Duodenal mucosa (tissue), 2 donors: ENCODE data around the gene ZFP28.

ENCODE experiments used
- H3K27ac ChIP-seq: one replicate; pipeline ENCODE4 v1.7.0; 2013; ENCODE audit warnings: low read depth, low read length
- H3K27me3 ChIP-seq, 2 donors: one replicate each; pipeline ENCODE4 v1.7.0; 2013; ENCODE audit warnings: low read length in 2 of 2, control low read depth in 1 of 2; ENCODE audit not compliant: insufficient read depth in 2 of 2, control insufficient read depth in 1 of 2
- H3K36me3 ChIP-seq, 2 donors: one replicate each; pipeline ENCODE4 v1.7.0; 2013; ENCODE audit warnings: low read length in 2 of 2, control low read depth in 1 of 2; ENCODE audit not compliant: insufficient read depth in 2 of 2, control insufficient read depth in 1 of 2
- H3K4me1 ChIP-seq, 2 donors: one replicate each; pipeline ENCODE4 v1.7.0; 2013; ENCODE audit warnings: low read length in 2 of 2, control low read depth in 1 of 2; ENCODE audit not compliant: insufficient read depth in 2 of 2, control insufficient read depth in 1 of 2
- H3K4me3 ChIP-seq, 2 donors: one replicate each; pipeline ENCODE4 v1.7.0; 2013; ENCODE audit warnings: low read length in 2 of 2, low read depth in 1 of 2
- H3K9ac ChIP-seq, 2 donors: one replicate each; pipeline ENCODE4 v1.7.0; 2013; ENCODE audit warnings: low read length in 2 of 2, low read depth in 1 of 2
- H3K9me3 ChIP-seq, 2 donors: one replicate each; pipeline ENCODE4 v1.7.0; 2013; ENCODE audit warnings: low read length in 2 of 2, control low read depth in 1 of 2; ENCODE audit not compliant: control insufficient read depth in 1 of 2

Gene ZFP28

DNA sequence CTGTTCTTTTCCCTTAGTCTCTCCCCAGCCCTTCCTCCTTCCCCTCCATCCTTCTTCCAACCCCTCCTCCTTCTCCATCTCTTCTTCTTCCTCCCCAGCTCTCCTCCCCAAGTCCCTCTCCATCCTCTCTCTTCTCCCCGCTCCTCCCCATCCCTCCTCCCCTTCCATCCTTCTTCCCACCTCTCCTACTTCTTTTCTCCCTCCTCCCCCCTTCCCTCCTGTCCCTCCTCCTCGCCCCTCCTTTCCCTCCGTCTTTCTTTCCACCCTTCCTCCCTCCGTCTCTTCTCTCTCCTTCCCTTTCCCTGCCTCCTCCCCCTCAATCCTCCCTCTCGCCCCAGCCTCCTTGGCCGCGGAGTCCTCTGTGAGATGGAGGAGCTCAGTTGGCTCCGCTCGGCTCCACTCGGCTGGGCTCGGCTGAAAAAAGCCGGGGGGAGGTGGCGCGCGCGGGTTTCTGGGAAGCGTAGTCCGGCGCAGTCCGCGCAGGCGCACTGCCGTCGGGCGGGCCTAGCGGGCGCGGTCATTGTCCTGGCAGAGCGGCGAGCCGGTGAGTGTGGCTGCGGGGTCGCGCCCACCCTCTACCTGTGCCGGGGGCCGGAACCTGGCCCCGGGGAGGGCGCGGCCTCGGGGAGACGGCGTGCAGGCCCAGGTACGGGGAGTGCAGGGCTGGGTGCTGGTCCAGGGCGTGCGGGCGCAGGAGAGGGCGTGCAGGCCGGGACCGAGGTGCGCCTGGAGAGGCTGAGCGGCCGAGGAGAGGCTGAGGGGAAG, 56.2 kb downstream of the ZFP28 start, which contains the start of gene ZNF71:
Gene ZNF71 (plus strand): TSS at position 520 of the 765 bp plus-strand sequence. CDS start 6,257 bp downstream, outside the sequence.
- Histone ChIP-seq H3K9ac (peak within 1 kb of the TSS; percentile 71 to 80), H3K27ac (no peak within 1 kb of the TSS), H3K9me3 (peaks cover 13 to 21% of the 10 kb centered on the region in 2 donors), H3K4me3 (peak within 1 kb of the TSS; percentile 86 to 90), H3K4me1 (peaks cover 0 to 9% of the 10 kb centered on the region in 2 donors), H3K27me3 (no peaks in the 10 kb centered on the region), H3K36me3 (peaks cover 0 to 2% of the 10 kb centered on the region in 2 donors)

GRCh38 chr19:56595548-56595899, 56.8 kb downstream of the ZFP28 start:
- Histone ChIP-seq H3K27me3 (no peaks in the 10 kb centered on the region), H3K9me3 (peaks cover 13 to 21% of the 10 kb centered on the region in 2 donors), H3K9ac (peak overlapping the region; percentile 71 to 80), H3K27ac (no peak overlapping the region), H3K36me3 (peaks cover 0 to 2% of the 10 kb centered on the region in 2 donors), H3K4me3 (peak overlapping the region; percentile 86 to 90), H3K4me1 (peaks cover 0 to 9% of the 10 kb centered on the region in 2 donors)

DNA sequence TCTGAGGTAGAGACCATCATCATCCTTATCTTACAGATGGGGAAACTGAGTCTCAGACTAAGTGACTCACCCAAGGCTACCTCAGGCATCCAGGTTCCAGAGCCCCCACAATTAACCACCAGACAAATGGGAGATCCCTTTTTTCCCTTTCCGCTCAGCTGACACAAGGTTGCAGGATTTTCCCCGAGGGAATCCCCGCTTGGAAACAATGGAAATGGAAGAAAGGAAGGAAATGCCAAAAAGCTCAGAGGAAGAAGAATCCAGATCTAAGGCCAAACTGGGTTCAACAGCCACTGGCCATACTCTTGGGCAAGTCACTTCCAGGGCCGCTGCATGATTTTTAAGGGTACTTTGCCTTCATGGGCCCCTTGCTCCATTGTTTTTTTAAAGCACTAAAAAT, 57.9 kb downstream of the ZFP28 start:
- Histone ChIP-seq H3K27ac (no peak overlapping the region), H3K4me3 (peak overlapping the region in 1 of 2 donors; percentile 86), H3K27me3 (no peaks in the 10 kb centered on the region), H3K9me3 (peaks cover 25 to 31% of the 10 kb centered on the region in 2 donors), H3K9ac (no peak overlapping the region), H3K36me3 (peaks cover 11% of the 10 kb centered on the region in 2 donors), H3K4me1 (peaks cover 0 to 9% of the 10 kb centered on the region in 2 donors)

DNA sequence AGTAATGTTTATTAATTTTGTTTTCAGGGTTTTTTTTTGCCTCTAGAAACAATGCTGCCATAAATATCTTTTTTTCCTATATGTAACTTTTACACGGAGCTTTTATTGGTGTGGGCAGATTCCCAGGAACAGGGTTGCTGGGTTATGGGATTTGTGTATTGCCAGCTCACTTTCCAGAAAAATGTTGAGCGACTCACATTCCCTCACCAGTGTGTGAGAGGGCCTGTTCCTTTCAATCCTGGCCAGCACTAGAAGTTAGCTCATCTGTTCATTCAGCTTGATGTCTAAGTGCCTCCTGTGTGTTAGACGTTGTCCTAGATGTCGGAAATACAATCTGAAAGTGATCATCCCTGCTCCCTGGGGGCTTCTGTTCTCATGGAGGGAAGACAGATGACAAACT, 58.9 kb downstream of the ZFP28 start:
- no peak overlapping the region for H3K9ac ChIP-seq
- peaks cover 0 to 9% of the 10 kb centered on the region in 2 donors for H3K4me1 ChIP-seq
- H3K9me3 ChIP-seq, result peaks cover 30 to 31% of the 10 kb centered on the region in 2 donors
- H3K36me3 ChIP-seq, result peaks cover 14 to 17% of the 10 kb centered on the region in 2 donors
- H3K27me3 ChIP-seq, result no peaks in the 10 kb centered on the region
- no peak overlapping the region for H3K4me3 ChIP-seq
- no peak overlapping the region for H3K27ac ChIP-seq

DNA sequence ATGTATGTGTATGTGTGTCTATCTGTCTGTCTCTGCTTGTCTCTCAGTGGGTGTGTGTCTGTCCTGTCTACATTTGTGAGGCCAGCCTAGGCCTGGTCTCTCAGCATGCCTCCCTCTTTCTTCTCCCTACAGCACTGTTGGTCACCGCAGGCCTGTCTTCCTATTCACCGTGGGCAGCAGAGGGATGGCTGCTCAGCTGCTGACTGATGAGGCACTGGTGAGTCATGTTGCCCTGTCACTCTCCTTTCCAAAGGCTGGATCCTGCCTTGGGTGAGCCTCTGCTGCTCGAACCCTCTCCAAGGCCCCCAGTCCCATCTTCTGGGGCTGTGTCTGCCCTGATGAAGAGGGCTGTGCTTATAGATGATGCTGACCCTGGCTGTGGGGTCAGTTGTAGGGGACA, 62.6 kb downstream of the ZFP28 start:
- H3K4me3 ChIP-seq, result peak overlapping the region; percentile 6 to 37
- no peak overlapping the region for H3K9ac ChIP-seq
- H3K9me3 ChIP-seq, result peaks cover 58 to 59% of the 10 kb centered on the region in 2 donors
- H3K36me3 ChIP-seq, result peaks cover 14 to 23% of the 10 kb centered on the region in 2 donors
- no peaks in the 10 kb centered on the region for H3K27me3 ChIP-seq
- no peak overlapping the region for H3K27ac ChIP-seq
- H3K4me1 ChIP-seq, result no peaks in the 10 kb centered on the region

DNA sequence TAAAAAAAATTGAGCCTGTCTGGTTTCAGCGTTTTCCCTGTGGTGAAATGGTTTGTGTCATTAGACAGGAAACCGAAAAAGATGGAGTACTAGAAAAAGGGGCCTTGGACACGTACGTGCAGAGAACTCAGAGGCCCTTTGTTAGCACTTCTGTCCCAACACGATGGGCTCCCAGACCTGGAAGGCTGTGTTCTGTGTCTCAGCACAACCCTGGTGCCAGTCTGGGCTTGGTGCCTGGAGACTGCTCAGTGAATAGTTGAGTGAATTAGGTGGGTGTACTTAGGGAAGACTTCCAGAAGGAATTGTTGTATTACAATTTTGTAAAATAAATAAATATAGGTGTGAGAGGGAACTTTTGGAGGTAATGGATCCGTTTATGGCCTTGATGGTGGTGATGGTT, 65.1 kb downstream of the ZFP28 start:
- H3K36me3 ChIP-seq, result peaks cover 12 to 23% of the 10 kb centered on the region in 2 donors

More for the DNA sequence above, 65.1 kb downstream of the ZFP28 start:
- peaks cover 71 to 75% of the 10 kb centered on the region in 2 donors for H3K9me3 ChIP-seq
- no peak overlapping the region for H3K4me3 ChIP-seq
- H3K9ac ChIP-seq, result no peak overlapping the region
- no peaks in the 10 kb centered on the region for H3K4me1 ChIP-seq
- H3K27me3 ChIP-seq, result no peaks in the 10 kb centered on the region
- H3K27ac ChIP-seq, result no peak overlapping the region
